Upper lobe of right lung (tissue), 1 donor: ENCODE results near the gene RTN4RL1. TPM values are rescaled to one million over a fixed set of nuclear protein-coding genes. Genes with fewer than 3 reads are reported as not detected.
A peak's percentile ranks its signal among the peaks of the same experiment; 100 is the strongest.

ENCODE experiments used
- ATAC-seq: fragments of 200-7000 bp; cut with Tn5 transposase; one replicate; pipeline ENCODE4 v1.9.1; 2020; ENCODE audit warnings: mild to moderate bottlenecking, moderate library complexity
- DNase-seq: peaks from one replicate; pipeline ENCODE4 v3.0.0-alpha.2; 2020
- H3K27ac ChIP-seq: fragments of 200-600 bp; one replicate; pipeline ENCODE4 v1.8.0; 2022
- H3K27me3 ChIP-seq: fragments of 200-600 bp; one replicate; pipeline ENCODE4 v1.8.0; 2022; ENCODE audit warnings: mild to moderate bottlenecking
- H3K36me3 ChIP-seq: fragments of 200-600 bp; one replicate; pipeline ENCODE4 v1.8.0; 2022
- H3K4me1 ChIP-seq: fragments of 200-600 bp; one replicate; pipeline ENCODE4 v1.8.0; 2022
- H3K4me3 ChIP-seq: fragments of 200-600 bp; one replicate; pipeline ENCODE4 v1.8.0; 2022; ENCODE audit warnings: mild to moderate bottlenecking
- H3K9me3 ChIP-seq: fragments of 200-600 bp; one replicate; pipeline ENCODE4 v1.8.0; 2022
- intact Hi-C: fragments of 100-400 bp; cut with DNase I; formaldehyde crosslinking; loops from one replicate; pipeline ENCODE4 v1.11.0; 2022
- total RNA-seq: library from RNA; stranded (reverse); fragmentation: NEBNext Ultra II Directional; extraction: Animal tissue kit (Norgen Biotek cat#: 25700); gene quantifications from one replicate; pipeline ENCODE4 v1.2.1, GENCODE V29; 2021
- TF ChIP-seq, protein P1 (sequence below): fragments of 200-600 bp; IDR thresholded peaks from one replicate; pipeline ENCODE4 v1.8.0; 2022; ENCODE audit warnings: antibody characterized with exemption
- donor health status: DM: no; HTN: yes; CAD: no; lungs with severe emphysema.

RTN4RL1 gene
- total RNA-seq, 1 donor from 2014 or later, result 4.3 TPM

DNA sequence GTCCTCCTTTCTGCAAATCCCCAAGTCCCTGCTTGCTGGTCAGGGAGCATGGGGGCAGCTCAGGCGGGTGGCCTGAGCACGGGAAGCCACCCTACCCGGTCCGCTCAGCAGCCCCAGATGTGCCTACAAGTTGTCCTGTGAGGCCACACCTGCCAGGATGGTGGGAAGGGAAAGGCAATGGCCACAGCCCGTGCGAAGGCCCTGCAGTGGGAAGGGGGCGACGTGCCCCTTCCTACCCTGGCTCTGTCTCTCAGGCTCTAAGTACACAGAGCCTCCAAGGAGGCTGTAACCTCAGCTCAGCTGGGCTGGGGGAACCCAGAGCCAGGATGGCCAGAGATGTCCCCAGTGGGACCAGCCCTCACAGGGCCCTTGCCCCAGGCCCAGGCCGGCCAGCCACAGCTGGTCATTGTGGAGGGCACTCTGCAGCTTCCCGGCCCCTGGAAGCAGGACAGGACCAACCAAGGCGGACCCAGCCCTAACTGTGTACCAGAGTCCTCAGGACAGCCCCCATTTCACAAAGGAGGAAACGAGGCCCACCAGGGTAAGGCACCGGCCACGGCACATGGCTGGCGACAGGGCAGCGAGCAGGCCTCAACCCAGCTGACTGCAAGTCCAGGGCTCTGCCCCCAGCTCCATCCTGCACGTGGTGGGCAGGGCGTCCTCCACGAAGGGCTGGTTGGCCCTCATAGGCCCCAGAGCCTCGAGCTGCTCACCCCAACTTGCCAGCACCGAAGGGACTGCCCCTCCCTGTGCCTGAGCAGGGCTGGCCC is 82.3 kb downstream of the RTN4RL1 start:
- ATAC-seq, result no peak
- Histone ChIP-seq H3K4me3 (no peak overlapping the region), H3K4me1 (no peaks in the 10 kb centered on the region), H3K27ac (no peak overlapping the region), H3K27me3 (no peaks in the 10 kb centered on the region), H3K9me3 (no peaks in the 10 kb centered on the region), H3K36me3 (no peaks in the 10 kb centered on the region)
- intact Hi-C loops, result no loop called here
- no peak for DNase-seq
- TF ChIP-seq, protein P1, sequence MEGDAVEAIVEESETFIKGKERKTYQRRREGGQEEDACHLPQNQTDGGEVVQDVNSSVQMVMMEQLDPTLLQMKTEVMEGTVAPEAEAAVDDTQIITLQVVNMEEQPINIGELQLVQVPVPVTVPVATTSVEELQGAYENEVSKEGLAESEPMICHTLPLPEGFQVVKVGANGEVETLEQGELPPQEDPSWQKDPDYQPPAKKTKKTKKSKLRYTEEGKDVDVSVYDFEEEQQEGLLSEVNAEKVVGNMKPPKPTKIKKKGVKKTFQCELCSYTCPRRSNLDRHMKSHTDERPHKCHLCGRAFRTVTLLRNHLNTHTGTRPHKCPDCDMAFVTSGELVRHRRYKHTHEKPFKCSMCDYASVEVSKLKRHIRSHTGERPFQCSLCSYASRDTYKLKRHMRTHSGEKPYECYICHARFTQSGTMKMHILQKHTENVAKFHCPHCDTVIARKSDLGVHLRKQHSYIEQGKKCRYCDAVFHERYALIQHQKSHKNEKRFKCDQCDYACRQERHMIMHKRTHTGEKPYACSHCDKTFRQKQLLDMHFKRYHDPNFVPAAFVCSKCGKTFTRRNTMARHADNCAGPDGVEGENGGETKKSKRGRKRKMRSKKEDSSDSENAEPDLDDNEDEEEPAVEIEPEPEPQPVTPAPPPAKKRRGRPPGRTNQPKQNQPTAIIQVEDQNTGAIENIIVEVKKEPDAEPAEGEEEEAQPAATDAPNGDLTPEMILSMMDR, result no peak

DNA sequence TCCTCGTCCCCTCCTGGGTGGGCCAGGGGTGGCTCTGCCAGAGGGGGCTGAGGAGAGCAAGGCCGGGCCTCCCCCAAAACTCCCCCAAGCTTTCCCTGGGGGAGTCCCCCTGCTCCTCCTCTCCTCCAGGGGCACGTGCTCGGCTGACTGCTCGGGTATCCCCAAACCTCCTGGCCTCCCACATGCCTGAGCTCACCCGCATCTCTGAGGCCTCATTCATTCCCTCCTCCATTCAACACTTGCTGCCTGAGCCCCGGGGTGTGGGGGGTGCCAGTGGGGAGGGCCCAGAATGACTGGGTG is 83.1 kb downstream of the RTN4RL1 start:
- TF ChIP-seq, protein P1, result no peak
- Histone ChIP-seq H3K4me3 (no peak overlapping the region), H3K4me1 (no peaks in the 10 kb centered on the region), H3K27ac (no peak overlapping the region), H3K9me3 (no peaks in the 10 kb centered on the region), H3K27me3 (no peaks in the 10 kb centered on the region), H3K36me3 (no peaks in the 10 kb centered on the region)
- intact Hi-C loops, result no loop called here
- ATAC-seq (no peak), DNase-seq (no peak)

DNA sequence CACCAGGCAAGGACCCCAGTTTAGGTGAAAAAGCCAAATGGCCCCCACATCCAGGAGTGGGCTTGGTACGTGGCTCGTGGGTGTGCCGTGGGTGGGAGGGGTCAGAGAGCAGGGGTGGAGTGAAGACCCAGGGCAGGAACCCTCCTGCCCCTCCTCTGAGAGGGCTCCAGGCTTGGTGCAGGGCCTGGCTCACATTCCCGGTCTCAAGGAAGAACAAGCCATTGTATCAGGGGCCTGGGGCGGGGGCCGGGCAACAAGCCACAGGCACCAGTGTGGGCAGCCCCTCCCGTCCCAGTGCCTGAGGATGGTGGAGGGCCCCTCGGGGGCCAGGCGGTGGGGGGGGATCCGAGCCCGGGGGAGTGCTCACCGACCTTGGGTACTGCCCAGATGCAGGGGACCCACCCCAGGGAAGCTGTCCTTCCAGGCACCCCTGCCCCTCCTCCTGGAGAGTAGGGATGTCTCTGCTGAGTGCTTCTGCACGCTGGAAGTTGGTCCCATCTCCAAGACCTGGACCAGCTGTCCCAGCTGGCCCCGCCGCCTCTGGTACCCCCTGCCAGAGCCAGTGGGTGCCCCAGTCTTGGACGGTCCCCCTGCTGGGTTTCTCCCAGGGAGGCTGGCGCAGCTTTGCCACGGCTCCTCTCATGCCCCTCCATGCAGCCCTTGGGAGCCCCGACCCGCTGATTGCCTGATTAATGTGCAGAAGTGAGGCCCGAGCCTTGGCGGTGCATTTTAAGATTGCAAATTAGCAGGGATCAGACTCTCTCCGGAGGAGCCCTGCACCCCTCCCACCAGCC is 83.7 kb downstream of the RTN4RL1 start:
- Histone ChIP-seq H3K4me1 (no peaks in the 10 kb centered on the region), H3K36me3 (no peaks in the 10 kb centered on the region), H3K27ac (no peak overlapping the region), H3K4me3 (no peak overlapping the region), H3K9me3 (no peaks in the 10 kb centered on the region), H3K27me3 (no peaks in the 10 kb centered on the region)
- ATAC-seq (no peak), DNase-seq (no peak)
- TF ChIP-seq, protein P1, result no peak
- intact Hi-C loops, result no loop called here

DNA sequence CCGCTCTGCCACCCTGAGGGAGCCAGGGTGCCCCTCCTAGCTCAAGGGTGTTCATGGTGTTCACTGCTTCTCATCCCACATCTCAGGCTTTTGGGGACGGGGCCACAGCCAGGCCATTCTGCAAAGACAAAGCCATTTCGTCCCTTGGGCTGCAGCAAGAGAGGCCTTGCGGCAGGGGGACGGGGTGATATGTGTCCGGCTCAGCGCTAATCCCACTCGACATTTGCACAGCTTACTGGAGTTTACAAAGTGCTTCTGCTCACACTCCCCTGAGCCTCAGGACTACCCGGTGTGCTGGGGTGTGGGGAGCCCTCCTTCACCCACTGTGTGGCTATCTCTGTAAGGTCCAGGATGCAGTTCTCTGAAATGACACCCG is 84.3 kb downstream of the RTN4RL1 start:
- no peaks in the 10 kb centered on the region for H3K4me1 ChIP-seq
- TF ChIP-seq, protein P1, result no peak

DNA sequence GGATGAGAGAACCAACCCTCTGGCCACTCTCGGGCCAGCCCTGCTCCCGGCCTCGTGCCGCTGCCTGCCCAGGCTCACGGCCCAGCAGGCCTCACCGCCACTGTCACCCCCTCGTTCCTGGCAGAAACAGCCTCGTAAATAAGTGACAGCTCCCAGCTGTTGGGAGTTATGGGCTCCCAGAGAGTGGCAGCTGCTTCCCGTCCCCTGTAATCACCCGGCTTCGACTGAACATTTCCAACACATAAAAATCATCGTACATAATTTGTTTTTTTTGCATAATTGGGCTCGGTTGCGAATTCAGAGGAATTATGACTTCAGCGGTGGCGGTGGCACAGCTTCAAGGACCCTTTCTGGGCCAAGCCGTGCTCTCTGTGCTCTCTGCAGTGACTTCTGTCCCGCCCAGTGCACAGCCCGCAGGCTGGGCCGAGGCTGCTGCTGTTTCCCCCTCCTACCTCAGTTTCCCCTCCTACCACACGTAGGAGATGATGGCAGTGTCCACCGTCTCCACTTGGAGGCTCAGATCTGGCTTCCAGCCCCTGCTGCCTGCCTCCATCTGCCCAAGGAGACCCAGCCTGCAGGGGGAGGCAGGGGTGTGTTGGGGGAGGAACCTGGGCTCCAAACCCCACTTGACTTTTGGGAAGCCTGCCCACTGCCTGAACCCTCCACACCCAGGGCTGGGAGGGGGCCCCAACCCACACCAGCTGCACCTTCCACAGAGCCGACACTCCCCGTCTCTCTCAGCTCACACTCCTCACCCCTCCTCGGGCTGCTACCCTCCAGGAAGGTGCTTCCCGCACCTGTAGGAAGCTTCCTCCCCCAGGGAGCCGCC is 84.9 kb downstream of the RTN4RL1 start:
- no peaks in the 10 kb centered on the region for H3K36me3 ChIP-seq
- no peaks in the 10 kb centered on the region for H3K4me1 ChIP-seq
- H3K9me3 ChIP-seq, result no peaks in the 10 kb centered on the region
- no peak for DNase-seq
- intact Hi-C loops, result no loop called here
- TF ChIP-seq, protein P1, result no peak
- peak; percentile 19 for ATAC-seq
- H3K4me3 ChIP-seq, result no peak overlapping the region
- no peak overlapping the region for H3K27ac ChIP-seq
- H3K27me3 ChIP-seq, result no peaks in the 10 kb centered on the region

More for the DNA sequence above, 84.3 kb downstream of the RTN4RL1 start:
- no peak for ATAC-seq
- intact Hi-C loops, result no loop called here
- Histone ChIP-seq H3K36me3 (no peaks in the 10 kb centered on the region), H3K27ac (no peak overlapping the region), H3K27me3 (no peaks in the 10 kb centered on the region), H3K9me3 (no peaks in the 10 kb centered on the region), H3K4me3 (no peak overlapping the region)
- DNase-seq, result no peak
